GM18499 (cell line): ENCODE results near the gene CTR9.
A peak's percentile ranks its signal among the peaks of the same experiment; 100 is the strongest.
"Not testable (repeated sequence)": the region's sequence is repeated elsewhere in the genome, so short reads cannot be mapped to it uniquely, and the experiment has no call there.

ENCODE experiments used
- ATAC-seq: cut with Tn5 transposase; IDR thresholded peaks from one replicate; pipeline ENCODE4 v1.9.1; 2021; ENCODE audit warnings: moderate number of reproducible peaks; ENCODE audit not compliant: insufficient read depth, unreplicated experiment

The CTR9 gene

DNA sequence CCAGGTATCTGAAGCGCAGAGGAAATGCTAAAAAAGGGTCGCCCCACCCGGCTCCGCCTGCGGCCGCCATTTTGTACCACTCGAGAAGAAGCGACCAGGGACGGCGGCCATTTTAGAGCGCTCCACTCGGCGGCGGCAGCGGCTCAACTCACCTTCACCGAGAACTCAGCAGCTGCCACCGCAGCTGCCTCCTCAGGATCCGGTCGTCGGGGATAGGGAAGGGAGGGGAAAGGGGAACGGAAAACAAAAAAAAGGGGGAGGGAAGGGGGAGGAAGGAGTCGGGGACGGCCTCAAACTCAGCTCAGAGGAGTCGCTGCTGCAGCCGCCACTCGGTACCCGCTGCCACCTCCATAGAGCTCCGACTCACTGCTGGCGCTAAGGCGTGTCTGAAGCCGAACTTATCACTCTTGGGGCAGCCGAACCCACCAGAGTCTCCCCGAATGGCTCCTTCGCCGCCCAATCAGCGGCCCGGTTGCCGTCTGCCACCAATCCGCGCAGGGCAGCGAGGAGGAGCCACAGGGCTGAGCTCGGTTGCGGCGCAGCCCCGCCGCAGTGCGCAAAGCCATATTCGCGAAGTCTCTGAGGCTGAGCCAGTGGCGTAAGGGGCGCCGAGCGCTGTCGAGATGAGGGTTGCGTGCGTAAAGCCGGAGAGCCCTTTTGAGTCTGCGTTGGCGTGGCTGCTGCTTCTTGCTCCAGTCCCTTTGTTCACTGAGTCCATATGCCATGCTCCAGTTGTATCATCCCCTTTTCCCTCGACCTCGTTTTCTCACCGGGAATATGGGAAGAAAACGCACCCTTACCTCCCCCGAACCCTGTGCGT, 57.7 kb downstream of the CTR9 start, which contains the start of gene EIF4G2:
EIF4G2 (minus strand) TSS at position 374 of the 820 bp plus-strand sequence.
- peak; percentile 86 for ATAC-seq

DNA sequence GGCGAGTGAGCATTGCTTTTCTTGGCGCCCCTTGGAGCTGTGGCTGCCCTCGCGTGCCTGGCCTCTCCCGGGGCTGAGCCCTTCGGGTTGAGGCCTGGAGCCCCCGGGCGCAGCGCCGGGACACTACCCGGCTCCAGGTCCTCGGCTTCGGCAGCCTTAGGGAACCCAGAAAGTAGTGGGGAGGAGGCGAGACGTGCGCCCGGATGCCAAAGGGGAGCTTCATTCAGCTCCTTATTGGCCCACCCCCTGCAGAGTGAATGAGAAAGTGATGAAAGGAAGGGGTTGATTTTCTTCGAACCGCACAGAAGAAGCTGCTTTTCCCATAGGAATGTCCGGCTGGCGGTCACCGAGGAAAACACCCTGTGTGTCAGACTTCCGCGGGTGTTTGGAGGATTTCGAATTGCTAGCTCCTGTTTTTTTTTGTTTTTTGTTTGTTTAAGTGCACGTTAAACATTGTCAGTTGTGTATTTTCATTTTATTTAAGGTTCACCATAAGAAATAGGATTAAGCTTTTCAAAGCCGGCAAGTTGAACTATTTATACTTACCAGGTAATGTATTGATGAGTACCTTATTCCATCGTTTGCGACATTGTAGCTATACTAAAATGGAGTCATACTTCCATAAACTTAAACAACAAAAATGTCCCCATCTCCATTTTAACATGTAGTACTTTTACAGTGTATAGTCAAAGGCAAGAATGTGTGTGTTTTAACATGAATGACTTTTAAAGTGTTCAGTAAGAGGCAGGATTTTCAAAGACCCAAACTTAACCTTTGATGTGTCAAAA, 58.5 kb downstream of the CTR9 start:
- peak; percentile 11 for ATAC-seq

- ATAC-seq, result no peak
These were observed 62.9 kb downstream of the CTR9 start for GRCh38 chr11:10813945-10814344.

DNA sequence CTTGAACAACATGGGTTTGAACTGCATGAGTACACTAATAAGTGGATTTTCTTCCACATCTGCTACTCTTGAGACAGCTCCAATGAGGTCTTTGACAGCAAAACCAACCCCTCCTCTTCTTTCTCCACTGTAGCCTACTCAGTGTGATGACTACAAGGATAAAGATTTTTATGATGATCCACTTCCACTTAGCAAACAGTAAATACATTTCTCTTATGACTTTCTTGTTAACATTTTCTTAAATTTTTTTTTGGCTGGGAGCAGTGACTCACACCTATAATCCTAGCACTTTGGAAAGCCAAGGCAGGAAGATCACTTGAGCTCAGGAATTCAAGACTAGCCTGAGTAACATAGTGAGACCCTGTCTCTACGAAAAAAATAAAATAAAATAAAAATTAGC, 67.5 kb downstream of the CTR9 start:
- ATAC-seq, result no peak

GRCh38 chr11:10822491-10822890, 71.4 kb downstream of the CTR9 start:
- not testable (repeated sequence) for ATAC-seq

DNA sequence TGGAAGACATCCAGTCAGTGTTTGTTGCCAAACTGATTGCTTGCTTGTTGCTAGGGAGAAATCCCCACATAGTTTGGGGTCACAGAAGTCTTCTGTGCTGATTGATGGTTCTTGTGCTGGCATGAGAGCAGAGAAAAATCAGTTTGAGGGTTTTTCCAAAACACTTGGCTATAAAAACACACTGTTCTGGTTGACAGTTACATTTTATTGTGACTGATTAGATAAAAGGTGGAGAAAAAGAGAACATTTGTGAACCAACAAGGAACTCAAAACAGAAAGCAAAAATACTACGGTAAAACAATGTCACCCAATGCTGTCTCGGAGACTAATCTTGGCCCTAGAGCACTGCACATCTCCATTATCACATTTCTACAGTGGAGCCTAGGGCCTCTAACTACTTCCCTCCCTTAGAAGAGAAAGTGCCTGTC, 72.1 kb downstream of the CTR9 start:
- ATAC-seq, result no peak

DNA sequence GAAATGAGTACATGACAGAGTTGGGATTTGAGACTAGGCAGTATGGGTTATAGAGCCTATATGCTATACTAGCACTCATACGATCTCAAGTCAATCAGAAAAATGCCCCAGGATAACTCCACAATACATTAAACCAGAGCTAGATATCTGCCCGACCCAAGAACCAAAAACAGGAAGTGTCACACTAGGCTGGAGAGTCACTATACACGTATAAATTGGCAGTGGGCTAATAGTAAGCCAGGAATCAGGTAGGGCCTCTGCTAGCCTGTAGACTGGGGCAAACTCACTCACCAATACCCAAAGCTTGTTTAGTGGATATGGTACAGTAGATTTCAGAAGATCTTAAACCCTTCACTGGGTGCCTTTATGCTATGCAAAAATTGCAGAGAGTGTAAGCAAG, 73.8 kb downstream of the CTR9 start:
- no peak for ATAC-seq

DNA sequence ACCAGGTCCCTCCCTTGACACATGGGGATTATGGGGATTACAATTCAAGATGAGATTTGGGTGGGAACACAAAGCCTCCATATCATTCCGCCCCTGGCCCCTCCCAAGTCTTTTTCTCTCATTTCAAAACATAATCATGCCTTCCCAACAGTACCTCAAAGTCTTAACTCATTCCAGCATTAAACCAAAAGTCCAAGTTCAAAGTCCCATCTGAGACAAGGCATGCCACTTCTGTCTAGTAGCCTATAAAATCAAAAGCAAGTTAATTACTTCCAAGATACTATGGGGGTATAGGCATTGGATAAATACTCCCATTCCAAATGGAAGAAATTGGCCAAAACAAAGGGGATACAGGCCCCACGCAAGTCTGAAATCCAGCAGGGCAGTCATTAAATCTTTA, 77.4 kb downstream of the CTR9 start:
- no peak for ATAC-seq

GRCh38 chr11:10829139-10829538, 78.1 kb downstream of the CTR9 start:
- no peak for ATAC-seq
